PFSK-1 (cell line): Measurements from ENCODE around the gene PODN.

ENCODE experiments used
- FOXP2 ChIP-seq: optimal IDR thresholded peaks from 2 replicates; pipeline ENCODE3; 2011; ENCODE audit warnings: borderline replicate concordance, control low read depth, inconsistent platforms; ENCODE audit not compliant: insufficient read depth; ENCODE audit errors: extremely low read length, extremely low read depth
- POLR2AphosphoS5 ChIP-seq: IDR thresholded peaks from 2 replicates; pipeline ENCODE4 v1.6.1; 2012; ENCODE audit warnings: low read depth, mild to moderate bottlenecking, control low read depth, low read length, moderate library complexity
- REST ChIP-seq, 2 experiments: IDR thresholded peaks; 2 replicates each; pipeline versions ENCODE4 v1.6.1 to v1.8.0; 2011 to 2012; ENCODE audit warnings: low read depth in 2 of 2, low read length in 2 of 2, control low read depth in 1 of 2, inconsistent platforms in 1 of 2, mild to moderate bottlenecking in 1 of 2, moderate library complexity in 1 of 2; ENCODE audit not compliant: insufficient read depth in 1 of 2
- SIN3A ChIP-seq: IDR thresholded peaks from 2 replicates; pipeline ENCODE4 v1.6.1; 2012; ENCODE audit warnings: mild to moderate bottlenecking, low read length, moderate library complexity, borderline replicate concordance; ENCODE audit not compliant: insufficient read depth
- TAF1 ChIP-seq: IDR thresholded peaks from 2 replicates; pipeline ENCODE4 v1.6.1; 2012; ENCODE audit warnings: low read length, control low read depth, borderline replicate concordance; ENCODE audit not compliant: insufficient read depth

Gene PODN

GRCh38 chr1:53088616-53089300 is 26.7 kb downstream of the PODN start:
- TF ChIP-seq FOXP2 = no peak
- TF ChIP-seq POLR2AphosphoS5 = no peak
- TF ChIP-seq SIN3A = no peak
- no peak for TF ChIP-seq TAF1
- TF ChIP-seq REST (IDR thresholded peaks at IDR 0.05; ENCODE audit: insufficient read depth in 1 of 2, low read depth in 2 of 2, low read length in 2 of 2) = no peak

GRCh38 chr1:53089478-53090226 is 27.6 kb downstream of the PODN start:
- no peak for TF ChIP-seq POLR2AphosphoS5
- no peak for TF ChIP-seq SIN3A
- TF ChIP-seq TAF1 = no peak
- no peak for TF ChIP-seq REST (IDR thresholded peaks at IDR 0.05; ENCODE audit: insufficient read depth in 1 of 2, low read depth in 2 of 2, low read length in 2 of 2)
- TF ChIP-seq FOXP2 = no peak

- no peak for TF ChIP-seq SIN3A
- no peak for TF ChIP-seq FOXP2
- TF ChIP-seq TAF1 = no peak
- TF ChIP-seq REST (IDR thresholded peaks at IDR 0.05; ENCODE audit: insufficient read depth in 1 of 2, low read depth in 2 of 2, low read length in 2 of 2) = no peak
- no peak for TF ChIP-seq POLR2AphosphoS5
Observed at GRCh38 chr1:53090227-53091147, 28.5 kb downstream of the PODN start.

GRCh38 chr1:53091841-53092645 is 30.0 kb downstream of the PODN start:
- TF ChIP-seq POLR2AphosphoS5 = no peak
- no peak for TF ChIP-seq REST (IDR thresholded peaks at IDR 0.05; ENCODE audit: insufficient read depth in 1 of 2, low read depth in 2 of 2, low read length in 2 of 2)
- TF ChIP-seq SIN3A = no peak
- no peak for TF ChIP-seq FOXP2
- no peak for TF ChIP-seq TAF1
